ENCODE data around the gene STAT5A.

GRCh38 chr17:42338427-42338985 is 50.2 kb downstream of the STAT5A start:
- TF ChIP-seq, protein P1, sequence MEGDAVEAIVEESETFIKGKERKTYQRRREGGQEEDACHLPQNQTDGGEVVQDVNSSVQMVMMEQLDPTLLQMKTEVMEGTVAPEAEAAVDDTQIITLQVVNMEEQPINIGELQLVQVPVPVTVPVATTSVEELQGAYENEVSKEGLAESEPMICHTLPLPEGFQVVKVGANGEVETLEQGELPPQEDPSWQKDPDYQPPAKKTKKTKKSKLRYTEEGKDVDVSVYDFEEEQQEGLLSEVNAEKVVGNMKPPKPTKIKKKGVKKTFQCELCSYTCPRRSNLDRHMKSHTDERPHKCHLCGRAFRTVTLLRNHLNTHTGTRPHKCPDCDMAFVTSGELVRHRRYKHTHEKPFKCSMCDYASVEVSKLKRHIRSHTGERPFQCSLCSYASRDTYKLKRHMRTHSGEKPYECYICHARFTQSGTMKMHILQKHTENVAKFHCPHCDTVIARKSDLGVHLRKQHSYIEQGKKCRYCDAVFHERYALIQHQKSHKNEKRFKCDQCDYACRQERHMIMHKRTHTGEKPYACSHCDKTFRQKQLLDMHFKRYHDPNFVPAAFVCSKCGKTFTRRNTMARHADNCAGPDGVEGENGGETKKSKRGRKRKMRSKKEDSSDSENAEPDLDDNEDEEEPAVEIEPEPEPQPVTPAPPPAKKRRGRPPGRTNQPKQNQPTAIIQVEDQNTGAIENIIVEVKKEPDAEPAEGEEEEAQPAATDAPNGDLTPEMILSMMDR (conservative IDR thresholded peaks at IDR 0.05; ENCODE audit: low read depth in 2 of 2): no peak
- no peak for TF ChIP-seq EZH2 (IDR thresholded peaks at IDR 0.05; ENCODE audit: low read depth, unreplicated experiment)
- no peak for TF ChIP-seq NANOG (IDR thresholded peaks at IDR 0.05; ENCODE audit: borderline replicate concordance)
- TF ChIP-seq EZH2phosphoT487 (IDR thresholded peaks at IDR 0.05; ENCODE audit: unreplicated experiment): no peak
- TF ChIP-seq POLR2AphosphoS5 (IDR thresholded peaks at IDR 0.05; ENCODE audit: low read depth): no peak

Measured in GM23338 (cell line).